ENCODE results near the gene SLC35F4. TPM values are rescaled to one million over a fixed set of nuclear protein-coding genes. Genes with fewer than 3 reads are reported as not detected.

SLC35F4 gene
- total and polyA plus RNA-seq, 5 donors from 2014 or later, result not detected

DNA sequence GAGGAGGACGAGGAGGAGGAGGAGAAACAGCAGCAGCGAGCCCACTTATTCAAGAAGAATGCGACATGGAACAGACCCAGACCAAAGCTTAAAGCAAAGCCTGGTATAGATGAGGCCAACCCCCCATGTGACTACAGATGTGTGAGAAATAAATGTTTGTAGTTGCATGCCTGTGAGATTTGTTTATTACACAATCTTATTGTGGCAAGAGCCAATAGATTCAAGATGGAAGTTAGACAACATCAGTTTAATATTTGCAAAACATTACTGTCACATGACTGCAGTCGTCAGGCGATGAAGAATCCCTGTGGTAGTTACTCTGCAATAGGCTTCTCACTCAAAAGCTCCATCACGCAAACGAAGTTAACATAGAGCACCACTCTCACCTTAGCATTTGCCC, 17.2 kb upstream of the SLC35F4 start:
- H3K9me3 Mint-ChIP-seq, result peaks cover 0 to 6% (median 4%) of the 10 kb centered on the region in 7 donors
- no peaks in the 10 kb centered on the region for H3K27me3 ChIP-seq (ENCODE audit: control insufficient read depth, insufficient read depth, low read length)
- DNase-seq (no peak), ATAC-seq (ENCODE audit: low read depth in 2 of 2) (no peak)
- no peaks in the 10 kb centered on the region for H3K36me3 ChIP-seq (ENCODE audit: control insufficient read depth, insufficient read depth, low read length)
- H3K27me3 Mint-ChIP-seq, result peaks cover 5% of the 10 kb centered on the region
- no peak overlapping the region for H3K27ac Mint-ChIP-seq
- no peaks in the 10 kb centered on the region for H3K4me1 Mint-ChIP-seq
- H3K27ac ChIP-seq (ENCODE audit: insufficient read depth, low read length, poor library complexity, severe bottlenecking), result no peak overlapping the region
- H3K4me3 ChIP-seq (ENCODE audit: low read depth, low read length), result no peak overlapping the region
- no peak overlapping the region for H3K4me3 Mint-ChIP-seq
- H3K36me3 Mint-ChIP-seq, result no peaks in the 10 kb centered on the region
- H3K9me3 ChIP-seq (ENCODE audit: control insufficient read depth in 2 of 2, low read length in 2 of 2), result no peaks in the 10 kb centered on the region
- H3K4me1 ChIP-seq (ENCODE audit: control insufficient read depth, insufficient read depth, low read length, poor library complexity, severe bottlenecking), result no peaks in the 10 kb centered on the region

DNA sequence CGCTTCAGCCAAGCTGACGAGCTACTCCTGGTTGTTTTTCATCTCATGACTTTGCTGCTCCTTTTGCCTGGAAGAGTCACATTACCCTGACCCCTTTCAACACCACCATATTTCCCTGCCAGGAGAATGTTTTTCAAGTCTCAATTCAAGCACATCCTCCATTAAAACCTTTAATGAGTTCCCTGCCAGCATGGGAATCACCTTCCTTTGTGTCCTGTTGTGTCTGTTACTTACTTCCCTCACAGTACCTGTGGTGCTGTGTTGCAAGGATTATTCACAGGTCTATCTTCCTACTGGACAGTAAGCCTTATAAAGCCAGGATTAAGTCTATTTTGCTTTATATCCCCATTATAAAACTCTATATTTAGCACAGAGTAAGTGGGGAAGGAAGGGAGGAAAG, 13.6 kb upstream of the SLC35F4 start:
- no peak overlapping the region for H3K27ac Mint-ChIP-seq
- no peaks in the 10 kb centered on the region for H3K4me1 ChIP-seq (ENCODE audit: control insufficient read depth, insufficient read depth, low read length, poor library complexity, severe bottlenecking)

DNA sequence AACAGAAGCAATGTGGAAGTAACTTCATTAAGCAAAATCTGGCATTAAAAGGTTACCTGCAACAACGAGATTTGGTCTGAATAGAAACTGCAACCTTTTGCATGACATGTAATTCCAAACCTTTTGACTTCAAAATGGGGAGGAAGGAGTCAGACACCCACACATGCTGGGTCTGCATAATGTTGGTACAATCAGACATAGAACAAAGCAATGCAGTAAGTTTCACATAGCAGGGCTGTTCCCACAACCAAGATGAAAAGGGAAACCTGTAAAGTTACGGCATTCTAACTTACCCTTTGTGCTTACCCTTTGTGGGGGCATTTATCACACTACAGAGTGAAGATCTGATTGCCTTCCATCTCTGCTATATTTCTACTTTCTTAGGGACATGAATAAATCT, 10.1 kb upstream of the SLC35F4 start:
- Mint-ChIP-seq H3K4me1 (no peaks in the 10 kb centered on the region), H3K4me3 (no peak overlapping the region), H3K9me3 (peaks cover 0 to 8% (median 5%) of the 10 kb centered on the region in 7 donors), H3K36me3 (no peaks in the 10 kb centered on the region), H3K27ac (no peak overlapping the region), H3K27me3 (peaks cover 5% of the 10 kb centered on the region)
- Histone ChIP-seq H3K9me3 (ENCODE audit: control insufficient read depth in 2 of 2, low read length in 2 of 2) (no peaks in the 10 kb centered on the region), H3K27me3 (ENCODE audit: control insufficient read depth, insufficient read depth, low read length) (no peaks in the 10 kb centered on the region), H3K27ac (ENCODE audit: insufficient read depth, low read length, poor library complexity, severe bottlenecking) (no peak overlapping the region), H3K4me3 (ENCODE audit: low read depth, low read length) (no peak overlapping the region), H3K4me1 (ENCODE audit: control insufficient read depth, insufficient read depth, low read length, poor library complexity, severe bottlenecking) (no peaks in the 10 kb centered on the region), H3K36me3 (ENCODE audit: control insufficient read depth, insufficient read depth, low read length) (no peaks in the 10 kb centered on the region)
- DNase-seq, result no peak
- ATAC-seq (ENCODE audit: low read depth in 2 of 2), result no peak

More for the DNA sequence above, 13.6 kb upstream of the SLC35F4 start:
- no peaks in the 10 kb centered on the region for H3K4me1 Mint-ChIP-seq
- Histone ChIP-seq H3K27ac (ENCODE audit: insufficient read depth, low read length, poor library complexity, severe bottlenecking) (no peak overlapping the region), H3K9me3 (ENCODE audit: control insufficient read depth in 2 of 2, low read length in 2 of 2) (no peaks in the 10 kb centered on the region), H3K36me3 (ENCODE audit: control insufficient read depth, insufficient read depth, low read length) (no peaks in the 10 kb centered on the region), H3K4me3 (ENCODE audit: low read depth, low read length) (no peak overlapping the region), H3K27me3 (ENCODE audit: control insufficient read depth, insufficient read depth, low read length) (no peaks in the 10 kb centered on the region)
- H3K9me3 Mint-ChIP-seq, result peaks cover 0 to 8% (median 5%) of the 10 kb centered on the region in 7 donors
- DNase-seq, result no peak
- ATAC-seq (ENCODE audit: low read depth in 2 of 2), result no peak
- H3K27me3 Mint-ChIP-seq, result peaks cover 5% of the 10 kb centered on the region
- H3K36me3 Mint-ChIP-seq, result no peaks in the 10 kb centered on the region
- H3K4me3 Mint-ChIP-seq, result no peak overlapping the region

GRCh38 chr14:57875296-57875695, 9.4 kb upstream of the SLC35F4 start:
- Histone ChIP-seq H3K27me3 (ENCODE audit: control insufficient read depth, insufficient read depth, low read length) (no peaks in the 10 kb centered on the region), H3K36me3 (ENCODE audit: control insufficient read depth, insufficient read depth, low read length) (no peaks in the 10 kb centered on the region), H3K4me1 (ENCODE audit: control insufficient read depth, insufficient read depth, low read length, poor library complexity, severe bottlenecking) (no peaks in the 10 kb centered on the region), H3K27ac (ENCODE audit: insufficient read depth, low read length, poor library complexity, severe bottlenecking) (no peak overlapping the region), H3K4me3 (ENCODE audit: low read depth, low read length) (no peak overlapping the region), H3K9me3 (ENCODE audit: control insufficient read depth in 2 of 2, low read length in 2 of 2) (no peaks in the 10 kb centered on the region)
- ATAC-seq (ENCODE audit: low read depth in 2 of 2) (no peak), DNase-seq (no peak)
- Mint-ChIP-seq H3K9me3 (peaks cover 0 to 8% (median 5%) of the 10 kb centered on the region in 7 donors), H3K27me3 (peaks cover 5% of the 10 kb centered on the region), H3K4me1 (no peaks in the 10 kb centered on the region), H3K36me3 (no peaks in the 10 kb centered on the region), H3K27ac (no peak overlapping the region), H3K4me3 (no peak overlapping the region)

- Mint-ChIP-seq H3K27ac (no peak overlapping the region), H3K9me3 (peaks cover 0 to 5% (median 0%) of the 10 kb centered on the region in 7 donors), H3K27me3 (peaks cover 5% of the 10 kb centered on the region), H3K4me1 (no peaks in the 10 kb centered on the region), H3K4me3 (no peak overlapping the region), H3K36me3 (no peaks in the 10 kb centered on the region)
- Histone ChIP-seq H3K36me3 (ENCODE audit: control insufficient read depth, insufficient read depth, low read length) (no peaks in the 10 kb centered on the region), H3K4me1 (ENCODE audit: control insufficient read depth, insufficient read depth, low read length, poor library complexity, severe bottlenecking) (no peaks in the 10 kb centered on the region), H3K27me3 (ENCODE audit: control insufficient read depth, insufficient read depth, low read length) (peaks cover 2% of the 10 kb centered on the region), H3K9me3 (ENCODE audit: control insufficient read depth in 2 of 2, low read length in 2 of 2) (no peaks in the 10 kb centered on the region), H3K27ac (ENCODE audit: insufficient read depth, low read length, poor library complexity, severe bottlenecking) (no peak overlapping the region), H3K4me3 (ENCODE audit: low read depth, low read length) (no peak overlapping the region)
- DNase-seq (peak in 1 of 3 donors; percentile 5), ATAC-seq (ENCODE audit: low read depth in 2 of 2) (no peak)
Observed at GRCh38 chr14:57871459-57872080, 5.7 kb upstream of the SLC35F4 start.

DNA sequence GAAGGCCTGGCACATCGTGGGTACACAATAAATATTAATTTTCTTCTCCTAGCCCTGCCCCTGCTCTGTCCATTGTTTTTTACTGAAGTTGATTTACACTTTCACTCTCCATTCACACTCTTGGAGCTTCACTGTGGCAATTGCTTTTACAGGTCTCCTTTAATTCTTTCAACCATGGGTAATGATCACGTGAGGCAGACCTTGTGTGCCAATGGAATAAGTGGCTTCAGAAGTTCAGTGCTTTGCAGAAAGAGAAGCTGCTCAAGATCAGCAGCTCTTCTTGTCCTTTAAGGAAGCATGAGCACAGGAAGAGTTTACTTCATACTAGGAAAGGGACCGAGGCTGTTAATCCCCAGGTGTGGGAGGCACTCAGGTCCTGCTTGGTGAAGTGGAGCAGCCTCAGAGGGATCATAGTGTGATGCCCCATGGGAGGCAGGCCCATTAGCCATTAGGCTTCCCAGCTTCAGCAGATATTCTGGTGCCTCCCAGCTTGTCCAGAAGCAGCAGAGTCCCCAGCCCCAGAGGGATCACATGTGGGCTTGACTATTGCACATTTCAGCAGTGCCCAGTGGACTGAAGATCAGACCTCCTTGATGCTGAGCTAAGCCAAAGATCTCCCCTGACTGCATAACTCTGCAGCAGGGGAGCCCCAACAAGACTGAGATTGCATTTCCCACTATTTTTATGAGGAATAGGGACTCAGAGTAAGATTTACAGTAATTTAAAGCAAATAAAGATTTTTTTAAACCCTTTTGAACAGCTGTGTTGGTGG, 5.0 kb upstream of the SLC35F4 start:
- Histone ChIP-seq H3K27me3 (ENCODE audit: control insufficient read depth, insufficient read depth, low read length) (peaks cover 4% of the 10 kb centered on the region), H3K27ac (ENCODE audit: insufficient read depth, low read length, poor library complexity, severe bottlenecking) (no peak overlapping the region), H3K4me3 (ENCODE audit: low read depth, low read length) (no peak overlapping the region), H3K4me1 (ENCODE audit: control insufficient read depth, insufficient read depth, low read length, poor library complexity, severe bottlenecking) (no peaks in the 10 kb centered on the region), H3K36me3 (ENCODE audit: control insufficient read depth, insufficient read depth, low read length) (no peaks in the 10 kb centered on the region), H3K9me3 (ENCODE audit: control insufficient read depth in 2 of 2, low read length in 2 of 2) (no peaks in the 10 kb centered on the region)
- H3K27ac Mint-ChIP-seq, result no peak overlapping the region
- H3K9me3 Mint-ChIP-seq, result peaks cover 0 to 5% (median 0%) of the 10 kb centered on the region in 7 donors
- H3K4me3 Mint-ChIP-seq, result no peak overlapping the region
- peaks cover 11% of the 10 kb centered on the region for H3K27me3 Mint-ChIP-seq
- no peaks in the 10 kb centered on the region for H3K4me1 Mint-ChIP-seq
- DNase-seq (no peak), ATAC-seq (ENCODE audit: low read depth in 2 of 2) (no peak)
- H3K36me3 Mint-ChIP-seq, result no peaks in the 10 kb centered on the region

GRCh38 chr14:57869617-57870016, 3.7 kb upstream of the SLC35F4 start:
- Mint-ChIP-seq H3K27me3 (peaks cover 11% of the 10 kb centered on the region), H3K4me3 (no peak overlapping the region), H3K4me1 (no peaks in the 10 kb centered on the region), H3K9me3 (peaks cover 0 to 5% (median 0%) of the 10 kb centered on the region in 7 donors), H3K36me3 (no peaks in the 10 kb centered on the region), H3K27ac (no peak overlapping the region)
- DNase-seq, result no peak
- no peaks in the 10 kb centered on the region for H3K4me1 ChIP-seq (ENCODE audit: control insufficient read depth, insufficient read depth, low read length, poor library complexity, severe bottlenecking)
- H3K4me3 ChIP-seq (ENCODE audit: low read depth, low read length), result no peak overlapping the region
- ATAC-seq (ENCODE audit: low read depth in 2 of 2), result no peak
- H3K27ac ChIP-seq (ENCODE audit: insufficient read depth, low read length, poor library complexity, severe bottlenecking), result no peak overlapping the region
- no peaks in the 10 kb centered on the region for H3K36me3 ChIP-seq (ENCODE audit: control insufficient read depth, insufficient read depth, low read length)
- no peaks in the 10 kb centered on the region for H3K9me3 ChIP-seq (ENCODE audit: control insufficient read depth in 2 of 2, low read length in 2 of 2)
- H3K27me3 ChIP-seq (ENCODE audit: control insufficient read depth, insufficient read depth, low read length), result peaks cover 4% of the 10 kb centered on the region

Data from CD4-positive, CD25-positive, alpha-beta regulatory T cell (primary cell).